ENCODE data around the gene NF1.
"Not testable (repeated sequence)": the region's sequence is repeated elsewhere in the genome, so short reads cannot be mapped to it uniquely, and the experiment has no call there.

NF1 gene

DNA sequence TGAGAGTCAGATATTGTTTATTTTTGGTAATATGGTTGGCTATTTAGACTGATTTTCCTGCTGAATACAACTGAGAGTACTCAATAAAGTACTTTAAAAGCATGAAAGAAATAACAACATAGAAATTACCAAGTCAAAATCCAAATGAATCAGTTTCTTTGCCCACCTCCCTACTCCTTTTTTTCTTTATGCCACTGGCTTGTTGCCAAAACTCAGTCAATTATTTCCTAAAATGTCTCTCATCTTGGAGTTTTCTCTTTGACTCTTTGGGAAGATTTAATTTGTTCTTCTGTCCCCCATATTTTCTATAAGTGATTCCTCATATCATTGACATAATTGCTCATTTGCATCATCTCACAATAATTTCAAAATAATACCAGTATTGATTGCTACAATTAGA lies 204.8 kb downstream of the NF1 start:
- DNase-seq = no peak

DNA sequence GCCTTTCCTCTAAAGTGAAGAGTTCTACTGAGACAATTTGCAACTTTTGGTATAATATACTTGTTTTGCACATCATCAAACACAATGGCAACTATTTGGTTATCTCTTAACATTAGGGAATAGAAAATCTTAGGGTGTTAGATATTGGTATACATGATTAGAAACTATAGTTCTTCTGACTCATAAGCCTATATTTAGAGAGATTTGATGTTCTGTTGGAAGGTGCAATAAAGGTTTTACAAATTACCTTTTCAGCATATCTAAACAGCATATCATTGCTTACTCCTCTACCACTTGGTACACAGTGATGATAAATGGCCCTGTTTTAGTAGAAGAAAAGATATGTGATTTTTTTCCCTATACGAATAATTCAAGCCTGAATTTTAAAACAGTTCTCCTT lies 212.9 kb downstream of the NF1 start:
- DNase-seq = no peak

DNA sequence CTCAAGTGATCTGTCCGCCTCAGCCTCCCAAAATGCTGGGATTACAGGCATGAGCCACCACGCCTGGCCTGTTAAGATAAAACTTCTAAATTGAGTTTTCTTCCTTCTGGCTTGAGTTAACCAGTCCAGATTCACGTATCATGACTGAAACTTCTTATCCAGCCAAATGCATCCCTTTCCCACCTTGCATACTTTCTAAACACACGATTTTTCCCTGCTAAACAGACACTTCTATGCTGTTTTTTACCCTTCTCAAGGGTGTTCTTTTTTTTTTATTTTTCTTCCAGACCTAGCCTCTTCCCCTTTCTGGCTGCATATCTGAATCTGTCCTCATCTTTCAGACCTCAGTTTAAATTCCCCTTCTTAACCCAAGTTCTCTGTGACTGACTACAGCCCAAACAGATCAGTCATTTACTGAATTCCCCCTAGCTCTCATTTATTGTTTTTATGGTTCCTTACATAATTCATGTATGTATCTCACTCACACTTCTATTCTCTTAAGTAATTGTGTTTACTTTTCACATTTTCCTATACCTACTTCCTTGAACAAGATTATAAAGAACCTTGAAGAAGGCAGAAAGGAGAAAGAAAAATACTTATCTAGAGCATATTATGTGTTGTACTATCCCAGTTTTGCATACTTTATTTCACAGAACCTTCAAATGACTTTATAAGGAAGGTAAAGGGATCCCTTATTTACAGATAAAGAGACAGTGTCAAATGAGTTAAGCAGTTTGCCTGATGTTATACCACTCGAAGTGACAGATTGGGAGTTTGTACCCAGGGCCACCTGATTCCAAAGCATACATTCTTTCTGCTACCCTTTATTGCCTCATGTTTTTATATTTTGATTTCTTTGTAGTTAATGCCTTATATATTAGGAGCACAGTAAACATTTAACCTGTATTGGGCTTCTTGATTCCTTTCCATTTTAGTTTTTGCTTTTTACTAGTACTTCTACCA lies 213.9 kb downstream of the NF1 start:
- peak; percentile 42 for DNase-seq

DNA sequence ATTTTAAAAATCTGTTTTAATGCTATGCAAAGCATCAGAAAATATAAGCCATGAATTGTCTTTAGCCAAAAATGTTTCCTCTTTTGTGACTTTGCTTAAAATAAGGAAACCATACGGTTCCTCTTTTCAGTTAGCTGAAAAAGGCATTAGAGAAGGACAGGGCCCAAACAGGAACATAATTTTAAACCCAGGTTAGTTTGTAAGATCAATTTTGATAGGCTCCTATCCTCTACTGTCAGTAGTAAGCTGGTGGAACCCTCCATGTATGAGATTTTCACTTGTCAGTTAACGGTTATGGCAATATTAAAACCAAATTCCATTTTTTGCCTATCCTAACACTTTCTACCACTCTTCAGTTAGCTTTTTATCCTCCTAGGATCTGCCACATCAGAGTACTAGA lies 214.8 kb downstream of the NF1 start:
- peak; percentile 53 for DNase-seq

DNA sequence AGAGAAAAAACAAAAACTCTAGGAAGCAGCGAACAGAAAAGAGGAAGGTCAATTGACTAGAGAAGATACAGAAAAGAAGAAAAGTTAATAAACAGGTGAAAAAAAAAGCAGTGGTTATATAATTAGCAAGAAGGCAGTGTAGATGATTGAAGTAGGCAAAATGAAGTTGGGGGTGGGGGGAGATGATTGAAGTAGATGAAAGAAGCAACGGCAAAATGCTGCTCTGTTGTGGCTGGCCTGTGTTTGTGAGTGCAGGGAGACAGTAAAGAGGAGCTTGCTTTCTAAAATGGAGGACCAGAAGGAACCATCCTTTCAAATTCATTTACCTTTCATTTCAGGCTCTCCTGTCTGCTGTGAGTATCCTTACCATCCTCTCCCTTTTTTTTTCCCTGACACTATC lies 215.5 kb downstream of the NF1 start:
- no peak for DNase-seq

DNA sequence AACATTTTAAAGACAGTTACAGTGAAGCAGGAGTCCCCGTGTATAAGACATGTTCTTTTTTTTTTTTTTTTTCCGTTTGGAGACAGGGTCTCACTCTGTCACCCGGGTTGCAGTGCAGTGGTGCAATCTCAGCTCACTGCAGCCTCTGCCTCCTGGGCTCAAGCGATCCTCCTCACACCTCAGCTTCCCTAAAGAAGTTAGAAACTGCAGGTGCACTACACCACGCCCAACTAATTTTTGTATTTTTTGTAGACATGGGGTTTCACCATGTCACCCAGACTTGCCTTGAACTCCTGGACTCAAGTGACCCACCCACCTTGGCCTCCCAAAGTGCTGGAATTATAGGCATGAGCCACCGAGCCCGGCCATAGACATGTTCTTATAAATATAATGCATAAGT lies 216.1 kb downstream of the NF1 start:
- DNase-seq = no peak

DNA sequence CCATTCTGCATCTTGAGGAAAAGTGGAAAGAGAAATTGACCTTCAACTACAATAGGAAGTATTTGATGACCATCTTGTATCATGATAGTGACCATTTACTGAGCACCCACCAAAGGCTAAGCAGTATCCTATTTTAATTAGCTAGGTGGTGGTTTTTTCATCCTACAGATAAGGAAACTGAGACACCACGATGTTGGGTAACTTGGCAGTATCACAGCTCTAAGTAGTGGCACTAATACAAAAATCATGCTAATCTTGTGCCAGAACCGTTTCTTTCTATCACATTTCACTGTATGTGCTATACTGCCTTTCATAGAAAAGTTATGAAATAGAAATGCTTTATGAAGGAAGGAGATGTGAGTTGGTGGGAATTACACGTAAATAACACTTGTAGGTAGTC lies 216.7 kb downstream of the NF1 start:
- DNase-seq = no peak

DNA sequence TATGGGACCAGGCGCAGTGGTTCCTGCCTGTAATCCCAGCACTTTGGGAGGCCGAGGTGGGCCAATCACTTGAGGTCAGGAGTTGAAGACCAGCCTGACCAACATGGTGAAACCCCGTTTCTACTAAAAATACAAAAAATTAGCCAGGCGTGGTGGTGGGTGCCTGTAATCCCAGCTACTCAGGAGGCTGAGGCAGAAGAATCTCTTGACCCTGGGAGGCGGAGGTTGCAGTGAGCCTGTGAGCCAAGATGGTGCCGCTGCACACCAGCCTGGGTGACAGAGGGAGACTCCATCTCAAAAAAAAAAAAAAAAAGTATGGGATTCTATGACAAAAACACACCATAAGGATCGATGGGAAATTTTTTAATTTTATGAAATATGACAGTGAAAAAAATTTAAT lies 217.4 kb downstream of the NF1 start:
- DNase-seq = not testable (repeated sequence)

DNA sequence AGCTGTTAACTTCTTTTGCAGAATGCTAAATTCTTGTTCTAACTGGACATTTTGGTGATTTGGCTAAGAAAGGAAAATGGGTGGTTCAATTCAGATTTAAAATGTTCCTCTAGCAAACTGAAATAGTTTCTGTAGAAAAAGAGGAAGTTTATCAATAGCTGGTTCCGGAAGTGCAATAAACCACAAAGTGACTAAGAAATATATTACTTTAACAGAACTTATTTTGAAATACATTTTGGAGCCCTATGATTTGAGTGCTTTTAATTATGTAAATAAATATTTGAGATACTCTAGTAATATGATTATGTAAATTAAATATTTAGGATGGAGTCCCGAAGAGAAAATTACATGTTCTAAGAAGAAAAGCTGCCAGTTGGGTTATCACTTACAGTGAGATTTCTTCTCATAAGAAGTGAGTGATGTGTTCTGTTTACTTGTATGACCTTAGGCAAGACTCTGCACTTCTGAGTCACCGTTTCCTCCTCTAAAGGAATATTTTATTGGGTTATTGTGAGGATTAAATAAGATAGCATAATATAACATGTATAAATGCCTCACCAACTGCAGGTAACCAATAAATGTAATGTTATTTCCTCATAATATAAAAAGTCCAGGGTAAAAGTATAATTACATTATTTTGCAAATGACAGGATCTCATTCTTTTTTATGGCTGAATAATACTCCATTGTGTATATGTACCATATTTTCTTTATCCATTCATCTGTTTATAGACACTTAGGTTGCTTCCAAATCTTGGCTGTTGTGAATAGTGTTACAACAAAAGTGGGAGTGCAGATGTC lies 219.4 kb downstream of the NF1 start, which contains the start of gene EVI2B:
TSS of gene EVI2B (minus strand) at position 73 of the 800 bp plus-strand sequence. CDS start 8,445 bp downstream, outside the sequence.
- DNase-seq = peak; percentile 81

DNA sequence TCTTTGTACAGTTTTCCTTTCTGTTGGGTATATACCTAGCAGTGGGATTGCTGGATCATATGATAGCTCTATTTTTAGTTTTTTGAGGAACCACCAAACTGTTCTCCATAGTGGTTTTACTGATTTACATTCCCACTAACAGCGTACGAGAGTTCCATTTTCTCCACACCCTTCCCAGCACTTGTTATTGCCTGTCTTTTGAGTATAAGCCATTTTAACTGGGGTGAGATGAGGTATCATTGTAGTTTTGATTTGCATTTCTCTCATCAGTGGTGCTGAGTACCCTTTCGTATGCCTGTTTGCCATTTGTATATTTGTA lies 220.0 kb downstream of the NF1 start:
- DNase-seq = no peak

DNA sequence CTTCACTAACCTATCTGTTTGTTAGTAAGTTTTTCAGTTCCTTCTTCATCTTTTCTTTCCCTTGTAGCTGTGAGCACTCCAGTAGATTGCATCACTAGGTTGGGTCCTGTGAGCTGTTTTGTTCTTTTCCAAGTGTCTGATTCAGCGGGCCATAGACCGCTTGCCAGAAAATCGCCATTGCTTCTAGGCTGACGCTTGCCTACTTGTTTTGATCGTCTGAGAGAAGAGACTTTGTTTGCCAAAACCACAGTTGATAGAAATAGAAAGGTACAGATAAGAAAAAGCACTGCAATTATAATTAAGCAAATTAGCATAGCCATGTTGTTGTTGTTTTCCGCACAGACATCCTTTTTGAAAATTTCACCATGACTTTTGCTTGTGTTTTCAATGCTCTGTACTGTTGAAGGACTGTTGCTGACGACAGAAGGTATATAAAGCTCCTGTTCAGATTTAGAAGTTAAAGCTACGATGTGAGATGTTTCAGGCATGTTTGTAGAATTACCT lies 223.6 kb downstream of the NF1 start:
- peak; percentile 35 for DNase-seq

DNA sequence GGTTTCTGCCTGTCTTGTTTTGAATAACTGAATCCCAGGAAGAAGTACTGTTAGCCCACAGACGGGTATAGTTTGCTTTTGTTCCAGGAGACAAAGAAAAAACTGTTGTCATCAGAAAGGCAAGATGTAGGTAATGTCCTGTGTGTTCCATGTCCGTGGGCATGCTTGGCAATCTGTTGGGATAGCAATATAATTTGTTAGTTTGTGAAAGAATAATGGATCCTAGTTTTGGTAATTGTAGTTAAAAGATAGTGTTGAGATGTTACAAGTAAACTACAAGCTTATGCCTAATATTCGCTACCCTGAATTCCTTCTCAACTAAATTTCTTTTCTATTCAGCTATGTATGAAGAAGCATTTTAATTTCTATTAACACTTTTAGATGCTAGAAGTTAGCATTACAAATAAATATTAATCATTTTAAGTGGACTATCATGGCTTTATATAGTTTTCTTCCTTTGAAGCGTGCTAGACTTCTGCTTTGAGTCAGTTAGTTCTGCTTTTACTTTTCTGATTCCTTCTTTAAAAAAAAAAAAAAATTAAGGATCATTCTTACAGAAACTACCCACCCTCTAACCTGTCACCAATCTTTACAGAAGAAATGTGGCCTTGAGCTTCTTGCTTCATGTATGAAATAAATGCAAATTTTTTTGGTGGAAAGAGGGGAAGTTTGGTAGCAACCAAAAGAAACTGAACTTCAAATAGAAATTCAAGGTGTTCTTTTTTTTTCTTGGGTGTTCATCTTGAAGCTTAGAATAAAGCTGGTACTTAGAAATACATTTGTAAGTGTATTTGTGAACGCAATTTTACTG lies 224.3 kb downstream of the NF1 start:
- peak; percentile 24 for DNase-seq

DNA sequence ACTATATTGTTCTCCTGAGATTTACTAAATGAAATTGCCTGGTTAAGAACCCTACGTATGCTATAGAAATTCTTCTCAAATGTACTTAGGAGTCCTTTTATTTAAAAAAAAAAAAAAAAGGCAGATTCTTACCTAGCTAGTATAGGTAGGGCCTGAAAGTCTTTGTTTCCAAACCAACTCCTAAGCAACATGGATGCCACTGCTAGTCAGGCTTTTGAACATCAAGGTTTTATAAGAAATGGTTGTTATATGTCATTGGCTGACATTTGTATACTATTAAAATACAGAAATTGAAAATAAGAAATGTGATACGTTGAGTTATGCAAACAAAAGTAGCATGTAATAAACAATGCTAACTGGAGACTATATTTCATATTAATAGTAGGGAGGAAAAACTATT lies 225.5 kb downstream of the NF1 start:
- DNase-seq = no peak

DNA sequence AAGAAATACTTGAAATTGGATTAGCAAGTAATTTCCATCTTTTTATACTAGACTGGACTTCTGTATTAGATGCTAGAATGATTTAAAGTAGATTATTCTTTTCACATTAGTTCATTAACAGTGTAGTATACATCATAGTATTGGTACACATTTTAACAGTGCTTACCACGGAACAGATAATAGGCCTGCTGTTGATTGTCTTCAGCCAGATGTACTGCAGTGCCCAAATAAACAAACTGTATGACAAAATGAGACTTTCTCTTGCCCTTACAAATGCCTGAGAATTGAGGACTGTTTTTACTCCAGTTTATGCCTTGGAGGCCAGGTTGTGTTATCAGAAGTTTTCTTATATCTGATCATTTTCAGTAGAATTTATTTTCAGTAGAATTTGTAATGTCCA lies 226.0 kb downstream of the NF1 start:
- no peak for DNase-seq

DNA sequence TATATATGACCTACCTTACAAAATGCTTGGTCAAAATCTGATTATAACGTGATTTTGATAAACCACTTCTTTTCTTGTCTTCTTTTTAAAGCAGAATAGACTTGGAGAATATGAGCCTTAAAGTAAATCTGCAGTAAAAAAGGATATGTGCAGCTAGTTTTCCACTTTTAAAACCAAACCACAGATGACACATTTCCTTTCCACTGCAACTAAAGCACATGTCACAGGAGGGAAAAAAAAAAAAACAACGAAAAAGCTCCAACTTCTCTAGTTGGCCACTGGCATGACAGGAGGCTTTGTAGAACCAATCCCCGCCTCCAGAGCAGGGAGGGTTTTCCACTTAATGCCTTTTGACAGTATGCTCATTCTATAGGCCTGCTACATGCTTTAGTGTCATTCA lies 226.7 kb downstream of the NF1 start, which contains the start of gene EVI2A:
TSS of gene EVI2A (minus strand) at position 142 of the 400 bp plus-strand sequence. CDS start 2,609 bp downstream, outside the sequence.
- peak; percentile 78 for DNase-seq

DNA sequence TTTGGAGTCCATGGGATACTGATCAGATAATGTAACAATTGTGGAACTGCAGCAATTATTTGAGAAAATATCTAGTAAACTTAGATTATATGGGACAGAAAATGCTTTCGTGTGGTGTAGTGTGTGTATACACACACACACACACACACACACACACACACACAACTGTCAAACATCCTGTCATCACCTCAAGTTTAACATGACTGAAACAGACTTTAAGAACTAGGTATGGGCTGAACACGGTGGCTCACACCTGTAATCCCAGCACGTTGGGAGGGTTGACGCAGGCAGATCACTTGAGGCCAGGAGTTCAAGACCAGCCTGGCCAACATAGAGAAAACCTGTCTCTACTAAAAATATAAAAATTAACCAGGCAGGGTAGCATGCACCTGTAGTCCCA lies 227.2 kb downstream of the NF1 start:
- no peak for DNase-seq

DNA sequence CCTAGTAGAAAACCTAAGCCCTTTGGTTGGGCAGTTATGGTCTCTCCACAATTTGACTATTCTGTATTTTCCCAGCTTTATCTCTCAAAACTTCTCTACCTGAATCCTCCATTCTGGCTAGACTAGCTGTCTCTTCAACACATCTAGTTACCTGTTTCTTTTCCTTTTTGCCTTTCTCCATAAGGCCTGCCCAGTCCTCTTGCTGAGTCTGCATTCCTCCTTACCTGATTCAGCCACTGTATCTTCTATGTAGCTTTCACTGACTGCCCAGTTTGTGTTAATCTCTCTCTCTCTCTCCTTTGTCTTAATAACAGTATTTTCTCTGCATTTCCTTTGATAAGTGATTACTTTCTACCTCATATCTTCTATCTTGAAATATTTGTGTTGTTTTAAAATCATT lies 228.8 kb downstream of the NF1 start:
- DNase-seq = no peak

DNA sequence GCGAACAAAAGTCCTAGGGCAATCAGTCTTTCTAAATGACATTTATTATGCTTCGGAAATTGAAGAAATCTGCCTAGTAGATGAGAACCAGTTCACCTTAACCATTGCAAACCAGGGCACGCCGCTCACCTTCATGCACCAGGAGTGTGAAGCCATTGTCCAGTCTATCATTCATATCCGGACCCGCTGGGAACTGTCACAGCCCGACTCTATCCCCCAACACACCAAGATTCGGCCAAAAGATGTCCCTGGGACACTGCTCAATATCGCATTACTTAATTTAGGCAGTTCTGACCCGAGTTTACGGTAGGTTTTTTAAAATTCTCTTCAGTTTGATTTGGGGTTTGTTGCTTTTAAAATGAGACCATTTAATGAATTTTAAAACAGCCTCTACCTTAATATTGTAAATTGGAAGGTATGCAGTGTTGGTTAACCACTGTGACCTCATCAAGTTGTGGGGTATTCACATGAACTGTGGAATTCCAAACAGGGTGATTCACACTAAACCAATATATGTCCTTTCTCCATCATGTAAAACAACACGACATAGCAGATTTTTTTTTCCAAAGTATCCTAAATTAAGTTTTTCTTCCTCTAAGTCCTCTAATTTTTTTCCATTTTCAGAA lies 232.9 kb downstream of the NF1 start:
- DNase-seq = no peak

DNA sequence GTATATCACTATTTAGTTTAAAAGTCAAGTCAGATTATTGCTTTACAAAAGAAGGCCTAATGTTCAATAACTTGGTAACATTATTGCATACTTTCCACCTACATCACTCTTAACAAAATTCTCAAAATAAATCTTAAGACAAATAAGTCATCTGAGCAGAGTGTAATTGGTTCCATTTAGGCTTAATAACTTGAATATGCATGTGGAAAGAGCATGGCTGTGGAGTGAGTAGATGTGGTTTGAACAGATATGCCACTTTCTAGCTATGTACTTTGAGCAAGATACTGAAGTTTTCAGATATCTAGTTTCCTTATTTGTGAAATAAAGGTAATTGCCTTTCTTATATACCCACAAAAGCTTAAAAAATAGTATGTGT lies 233.4 kb downstream of the NF1 start:
- DNase-seq = no peak

DNA sequence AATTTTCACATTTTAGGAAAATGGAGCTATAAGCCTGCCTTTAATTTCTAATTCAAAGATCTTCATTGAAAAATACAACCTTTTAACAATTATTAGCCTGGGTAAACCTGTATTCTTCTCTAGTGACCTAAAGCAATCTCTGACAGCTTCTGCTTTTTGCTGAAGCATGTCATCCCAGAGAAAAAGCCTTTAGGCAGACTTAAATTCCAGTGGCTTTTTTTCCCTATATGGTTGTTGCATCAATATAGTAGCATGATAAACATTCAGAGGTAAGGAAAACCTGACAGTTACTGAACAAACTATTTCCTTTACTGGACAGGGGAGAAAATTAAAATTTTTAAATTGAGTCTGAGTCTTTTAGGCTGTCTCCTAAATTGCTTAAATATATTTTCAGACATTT lies 234.4 kb downstream of the NF1 start:
- no peak for DNase-seq

DNA sequence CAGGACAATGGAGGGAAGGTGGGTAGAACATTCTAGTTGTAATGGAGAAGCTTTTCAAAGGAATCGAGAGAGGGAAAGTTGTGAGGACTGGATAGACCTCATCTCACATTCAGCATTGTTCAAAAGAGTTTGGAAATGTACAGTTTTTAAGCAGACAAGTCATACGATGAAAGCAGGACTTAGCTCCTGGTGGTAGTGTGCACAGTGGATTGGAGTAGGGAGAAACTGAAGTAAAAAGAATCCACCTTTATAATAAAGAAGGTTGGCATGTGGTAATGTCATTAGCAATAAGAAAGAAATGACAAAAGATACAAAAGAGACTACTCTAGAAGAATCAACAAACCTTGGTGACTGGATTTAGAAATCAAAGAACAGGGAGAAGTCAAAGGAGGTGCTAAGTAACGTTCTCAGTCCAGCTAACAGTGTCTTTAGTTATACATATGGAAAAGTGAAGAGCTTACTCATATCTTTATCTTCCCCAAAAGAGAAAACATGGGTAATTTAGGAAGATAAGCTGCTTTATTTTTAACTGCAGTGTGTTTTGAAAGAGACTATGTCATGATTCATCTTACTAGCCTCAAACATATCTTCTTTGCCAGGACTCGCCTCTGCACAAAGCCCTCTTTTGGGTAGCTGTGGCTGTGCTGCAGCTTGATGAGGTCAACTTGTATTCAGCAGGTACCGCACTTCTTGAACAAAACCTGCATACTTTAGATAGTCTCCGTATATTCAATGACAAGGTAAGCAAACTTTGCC lies 245.3 kb downstream of the NF1 start:
- no peak for DNase-seq

Data from KG1 (cell line).